ENCODE data around the gene TENM4.

The TENM4 gene

GRCh38 chr11:78605296-78605695 is 835.5 kb downstream of the TENM4 start:
- H3K4me3 ChIP-seq (ENCODE audit: low read depth, low read length), result no peak overlapping the region
- no peaks in the 10 kb centered on the region for H3K9me3 ChIP-seq (ENCODE audit: control insufficient read depth, insufficient read depth, low read depth, low read length)
- H3K36me3 ChIP-seq (ENCODE audit: control insufficient read depth in 2 of 2, insufficient read depth in 1 of 2, low read length in 2 of 2), result no peaks in the 10 kb centered on the region
- H3K27ac ChIP-seq (ENCODE audit: extremely low read depth, low read depth, low read length), result no peak overlapping the region
- H3K4me1 ChIP-seq (ENCODE audit: control insufficient read depth, insufficient read depth, low read length), result no peaks in the 10 kb centered on the region
- TF ChIP-seq ZNF266 (tag by site-specific recombination; IDR thresholded peaks at IDR 0.05; ENCODE audit: low read depth) (no peak), ZBTB26 (tag by site-specific recombination; optimal IDR thresholded peaks at IDR 0.05) (no peak), SCRT2 (tag by site-specific recombination; IDR thresholded peaks at IDR 0.05) (no peak), ZSCAN4 (tag by site-specific recombination; IDR thresholded peaks at IDR 0.05) (no peak), ZNF473 (tag by site-specific recombination; IDR thresholded peaks at IDR 0.05) (no peak), PRDM10 (tag by site-specific recombination; IDR thresholded peaks at IDR 0.05) (no peak), ZFP37 (tag by site-specific recombination; IDR thresholded peaks at IDR 0.05) (no peak), GLIS2 (tag by site-specific recombination; IDR thresholded peaks at IDR 0.05) (no peak), TCF7L2 (IDR thresholded peaks at IDR 0.05; ENCODE audit: borderline replicate concordance, low read depth, low read length) (no peak), KLF16 (tag by site-specific recombination; IDR thresholded peaks at IDR 0.05) (no peak), ZNF843 (tag by site-specific recombination; IDR thresholded peaks at IDR 0.05) (no peak), RBAK (tag by site-specific recombination; IDR thresholded peaks at IDR 0.05) (no peak), ZNF398 (tag by site-specific recombination; IDR thresholded peaks at IDR 0.05) (no peak), ZNF701 (tag by site-specific recombination; IDR thresholded peaks at IDR 0.05) (no peak), ELK4 (IDR thresholded peaks at IDR 0.05; ENCODE audit: borderline replicate concordance, low read depth, low read length) (no peak), ZIC2 (tag by site-specific recombination; IDR thresholded peaks at IDR 0.05) (no peak), ZNF747 (tag by site-specific recombination; IDR thresholded peaks at IDR 0.05) (no peak), GLI2 (tag by site-specific recombination; IDR thresholded peaks at IDR 0.05; ENCODE audit: borderline replicate concordance, low read depth) (no peak), CTCF (tag by site-specific recombination; IDR thresholded peaks at IDR 0.05) (no peak)
- ChIA-PET CTCF (no interaction called here), POLR2A (no interaction called here)
